Measurements from ENCODE around the gene NLRP8. TPM values are rescaled to one million over a fixed set of nuclear protein-coding genes. Genes with fewer than 3 reads are reported as not detected.

NLRP8 gene
- total RNA-seq (not detected in 2 replicates), polyA plus RNA-seq (not detected in 2 replicates), polyA minus RNA-seq (not detected in 2 replicates)
- total RNA-seq (2013) = not detected

DNA sequence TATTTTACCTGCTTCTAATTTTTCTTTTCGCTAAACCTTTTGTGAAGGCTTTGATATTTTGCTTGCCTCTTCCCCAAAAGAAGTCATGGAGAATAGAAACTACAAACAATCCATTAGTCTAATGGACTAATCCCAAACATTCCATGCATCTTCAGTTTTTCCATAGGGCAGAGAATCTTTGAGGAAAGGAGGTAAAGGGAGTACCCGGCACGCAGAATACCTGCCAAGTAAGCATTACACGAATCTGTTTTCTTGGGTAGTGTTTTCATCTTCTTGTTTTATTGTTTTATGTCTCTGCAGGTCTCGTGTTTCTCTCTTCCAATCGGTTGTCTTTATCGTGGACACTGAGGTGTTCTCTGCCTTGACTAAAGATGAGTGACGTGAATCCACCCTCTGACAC lies at the start of gene NLRP8:
NLRP8 (plus strand) TSS at position 301 of the 400 bp plus-strand sequence.
- H3K4me2 ChIP-seq (replicated peaks; ENCODE audit: low read depth, low read length, poor library complexity, severe bottlenecking) = no peak within 1 kb of the TSS
- 90% methylated on average over 6 of the region's 8 CpGs for WGBS (ENCODE audit: insufficient coverage)
- ATAC-seq (ENCODE audit: low read depth) (no peak), DNase-seq (no peak)
- H3K79me2 ChIP-seq (ENCODE audit: control insufficient read depth, insufficient read depth, low read length) = no peaks in the 10 kb centered on the region
- TF ChIP-seq EZH2 (IDR thresholded peaks at IDR 0.05; ENCODE audit: borderline replicate concordance, insufficient read depth, low read depth, low read length, poor library complexity, severe bottlenecking) = no peak
- TF ChIP-seq, protein P1, sequence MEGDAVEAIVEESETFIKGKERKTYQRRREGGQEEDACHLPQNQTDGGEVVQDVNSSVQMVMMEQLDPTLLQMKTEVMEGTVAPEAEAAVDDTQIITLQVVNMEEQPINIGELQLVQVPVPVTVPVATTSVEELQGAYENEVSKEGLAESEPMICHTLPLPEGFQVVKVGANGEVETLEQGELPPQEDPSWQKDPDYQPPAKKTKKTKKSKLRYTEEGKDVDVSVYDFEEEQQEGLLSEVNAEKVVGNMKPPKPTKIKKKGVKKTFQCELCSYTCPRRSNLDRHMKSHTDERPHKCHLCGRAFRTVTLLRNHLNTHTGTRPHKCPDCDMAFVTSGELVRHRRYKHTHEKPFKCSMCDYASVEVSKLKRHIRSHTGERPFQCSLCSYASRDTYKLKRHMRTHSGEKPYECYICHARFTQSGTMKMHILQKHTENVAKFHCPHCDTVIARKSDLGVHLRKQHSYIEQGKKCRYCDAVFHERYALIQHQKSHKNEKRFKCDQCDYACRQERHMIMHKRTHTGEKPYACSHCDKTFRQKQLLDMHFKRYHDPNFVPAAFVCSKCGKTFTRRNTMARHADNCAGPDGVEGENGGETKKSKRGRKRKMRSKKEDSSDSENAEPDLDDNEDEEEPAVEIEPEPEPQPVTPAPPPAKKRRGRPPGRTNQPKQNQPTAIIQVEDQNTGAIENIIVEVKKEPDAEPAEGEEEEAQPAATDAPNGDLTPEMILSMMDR (IDR thresholded peaks at IDR 0.05) = no peak
- H3K27me3 Mint-ChIP-seq = no peaks in the 10 kb centered on the region
- peaks cover 7% of the 10 kb centered on the region for H3K9me3 Mint-ChIP-seq (ENCODE audit: insufficient read depth)
- ChIA-PET CTCF (no interaction called here), POLR2A (no interaction called here)
- H3K9me3 ChIP-seq (ENCODE audit: control extremely low read depth in 1 of 3, control insufficient read depth in 2 of 3, insufficient read depth in 1 of 3, low read length in 2 of 3) = peaks cover 0 to 21% (median 0%) of the 10 kb centered on the region in 3 donors
- no peak within 1 kb of the TSS for H3K27ac ChIP-seq (ENCODE audit: low read length in 2 of 2)
- no peaks in the 10 kb centered on the region for H3K36me3 ChIP-seq (replicated peaks in 1 of 2; ENCODE audit: control extremely low read depth in 1 of 2, control insufficient read depth in 1 of 2, extremely low read depth in 1 of 2, insufficient read depth in 2 of 2, low read length in 1 of 2)
- intact Hi-C loops (cut with micrococcal nuclease) = no loop called here
- H3K4me1 ChIP-seq (ENCODE audit: control insufficient read depth in 2 of 2, insufficient read depth in 2 of 2, low read length in 2 of 2) = no peaks in the 10 kb centered on the region
- no peak within 1 kb of the TSS for H3K4me3 ChIP-seq (ENCODE audit: control extremely low read depth in 1 of 5, extremely low read depth in 1 of 5, insufficient read depth in 1 of 5, low read depth in 2 of 5, low read length in 4 of 5)
- H3K4me3 Mint-ChIP-seq = no peak within 1 kb of the TSS
- H4K20me1 ChIP-seq (ENCODE audit: control insufficient read depth, insufficient read depth, low read length, poor library complexity, severe bottlenecking) = no peaks in the 10 kb centered on the region
- H3K4me1 Mint-ChIP-seq = no peaks in the 10 kb centered on the region
- H2AFZ ChIP-seq (ENCODE audit: insufficient read depth, low read depth, low read length, poor library complexity, severe bottlenecking) = no peak within 1 kb of the TSS
- no peak within 1 kb of the TSS for H3K9ac ChIP-seq (ENCODE audit: low read length)
- no peak within 1 kb of the TSS for H3K27ac Mint-ChIP-seq
- H3K27me3 ChIP-seq (replicated peaks in 1 of 4; ENCODE audit: control extremely low read depth in 1 of 4, control insufficient read depth in 3 of 4, insufficient read depth in 4 of 4, low read length in 3 of 4) = no peaks in the 10 kb centered on the region

- Histone ChIP-seq H3K4me2 (replicated peaks; ENCODE audit: low read depth, low read length, poor library complexity, severe bottlenecking) (no peak overlapping the region), H3K4me1 (ENCODE audit: control insufficient read depth in 2 of 2, insufficient read depth in 2 of 2, low read length in 2 of 2) (no peaks in the 10 kb centered on the region), H3K27ac (ENCODE audit: low read length in 2 of 2) (no peak overlapping the region), H2AFZ (ENCODE audit: insufficient read depth, low read depth, low read length, poor library complexity, severe bottlenecking) (no peak overlapping the region), H3K36me3 (replicated peaks in 1 of 2; ENCODE audit: control extremely low read depth in 1 of 2, control insufficient read depth in 1 of 2, extremely low read depth in 1 of 2, insufficient read depth in 2 of 2, low read length in 1 of 2) (no peaks in the 10 kb centered on the region), H3K79me2 (ENCODE audit: control insufficient read depth, insufficient read depth, low read length) (no peaks in the 10 kb centered on the region), H3K4me3 (ENCODE audit: control extremely low read depth in 1 of 5, extremely low read depth in 1 of 5, insufficient read depth in 1 of 5, low read depth in 2 of 5, low read length in 4 of 5) (no peak overlapping the region), H3K9ac (ENCODE audit: low read length) (no peak overlapping the region), H3K27me3 (replicated peaks in 1 of 4; ENCODE audit: control extremely low read depth in 1 of 4, control insufficient read depth in 3 of 4, insufficient read depth in 4 of 4, low read length in 3 of 4) (no peaks in the 10 kb centered on the region), H3K9me3 (ENCODE audit: control extremely low read depth in 1 of 3, control insufficient read depth in 2 of 3, insufficient read depth in 1 of 3, low read length in 2 of 3) (peaks cover 0 to 11% (median 0%) of the 10 kb centered on the region in 3 donors), H4K20me1 (ENCODE audit: control insufficient read depth, insufficient read depth, low read length, poor library complexity, severe bottlenecking) (no peaks in the 10 kb centered on the region)
- TF ChIP-seq, protein P1 (IDR thresholded peaks at IDR 0.05) = no peak
- no peak for TF ChIP-seq EZH2 (IDR thresholded peaks at IDR 0.05; ENCODE audit: borderline replicate concordance, insufficient read depth, low read depth, low read length, poor library complexity, severe bottlenecking)
- intact Hi-C loops (cut with micrococcal nuclease) = no loop called here
- Mint-ChIP-seq H3K27ac (no peak overlapping the region), H3K4me3 (no peak overlapping the region), H3K9me3 (ENCODE audit: insufficient read depth) (peaks cover 2% of the 10 kb centered on the region), H3K4me1 (no peaks in the 10 kb centered on the region), H3K27me3 (no peaks in the 10 kb centered on the region)
- ChIA-PET CTCF (no interaction called here), POLR2A (no interaction called here)
- 87% methylated on average over 9 of the region's 12 CpGs for WGBS (ENCODE audit: insufficient coverage)
- DNase-seq (no peak), ATAC-seq (ENCODE audit: low read depth) (no peak)
Measured at GRCh38 chr19:55898911-55899310, 48.7 kb upstream of the NLRP8 start.
